NCI-H2029 (cell line): Measurements from ENCODE around the gene ITGB2.

ENCODE experiments used
- DNase-seq: peaks from one replicate; lab custom pipeline; 2025; lab: John Stamatoyannopoulos, UW

ITGB2 gene

GRCh38 chr21:44846485-44847260 lies 74.0 kb downstream of the ITGB2 start:
- no peak for DNase-seq

- DNase-seq, result no peak
These were observed 74.5 kb downstream of the ITGB2 start for GRCh38 chr21:44846224-44846484.

GRCh38 chr21:44845418-44846223 lies 75.1 kb downstream of the ITGB2 start:
- DNase-seq, result peak; percentile 32

GRCh38 chr21:44844256-44844655 lies 76.4 kb downstream of the ITGB2 start:
- no peak for DNase-seq

- DNase-seq, result no peak
These were observed 77.8 kb downstream of the ITGB2 start for GRCh38 chr21:44842721-44843445.

- DNase-seq, result no peak
These were observed 78.6 kb downstream of the ITGB2 start for GRCh38 chr21:44842087-44842486.

- no peak for DNase-seq
These were observed 79.9 kb downstream of the ITGB2 start for GRCh38 chr21:44840771-44841170.

- DNase-seq, result no peak
These were observed 81.7 kb downstream of the ITGB2 start for GRCh38 chr21:44838951-44839350.

GRCh38 chr21:44838039-44838895 lies 82.4 kb downstream of the ITGB2 start:
- DNase-seq, result no peak

GRCh38 chr21:44837537-44837936 lies 83.2 kb downstream of the ITGB2 start:
- no peak for DNase-seq

GRCh38 chr21:44836666-44837471 lies 83.8 kb downstream of the ITGB2 start:
- DNase-seq, result no peak

GRCh38 chr21:44836349-44836665 lies 84.4 kb downstream of the ITGB2 start:
- DNase-seq, result no peak
